Transverse colon (tissue), 4 donors: Measurements from ENCODE around the gene IP6K1.

ENCODE experiments used
- CTCF ChIP-seq, 5 experiments: fragments of 200-600 bp in 3 of 5; fragments of 450-650 bp in 2 of 5; sonication (generic) in 3 of 5; IDR thresholded peaks; 1 replicate in 2 of 5; 2 replicates in 3 of 5; pipeline ENCODE4 v1.5.1; 2016 to 2017; ENCODE audit warnings: antibody characterized with exemption in 5 of 5, inconsistent platforms in 3 of 5, mild to moderate bottlenecking in 2 of 5, moderate library complexity in 1 of 5
- EP300 ChIP-seq: sonication (generic); formaldehyde crosslinking; IDR thresholded peaks from one replicate; pipeline ENCODE4 v1.6.1; 2017; ENCODE audit warnings: antibody characterized with exemption, low read depth
- POLR2A ChIP-seq: fragments of 450-650 bp; IDR thresholded peaks from one replicate; pipeline ENCODE4 v1.6.1; 2016; ENCODE audit warnings: antibody characterized with exemption, mild to moderate bottlenecking, moderate library complexity
- POLR2AphosphoS5 ChIP-seq, 3 donors: sonication (generic); formaldehyde crosslinking; IDR thresholded peaks; one replicate each; pipeline ENCODE4 v1.6.1; 2016; ENCODE audit warnings: antibody characterized with exemption in 3 of 3

DNA sequence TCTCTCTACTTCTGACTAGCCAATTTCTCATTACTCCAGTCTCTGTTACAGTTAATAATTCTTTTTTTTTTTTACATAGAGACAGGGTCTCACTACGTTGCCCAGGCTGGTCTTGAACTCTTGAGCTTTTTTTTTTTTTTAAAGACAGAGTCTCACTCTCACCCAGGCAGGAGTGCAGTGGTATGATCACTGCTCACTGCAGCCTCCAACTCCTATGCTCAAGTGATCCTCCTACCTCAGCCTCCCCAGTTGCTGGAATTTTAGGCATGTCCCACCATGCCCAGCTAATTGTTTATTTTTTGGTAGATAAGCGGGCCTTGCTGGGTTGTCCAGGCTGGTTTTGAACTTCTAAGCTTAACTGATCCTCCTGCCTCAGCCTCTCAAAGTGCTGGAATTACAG, 13.6 kb downstream of the IP6K1 start:
- no peak for TF ChIP-seq POLR2AphosphoS5 (IDR thresholded peaks at IDR 0.05)
- TF ChIP-seq CTCF (IDR thresholded peaks at IDR 0.05) = no peak
- TF ChIP-seq POLR2A = no peak
- no peak for TF ChIP-seq EP300
